Cortex of kidney (tissue), 1 donor: ENCODE results near the gene NGEF.

Source experiments
- DNase-seq: peaks from one replicate; lab custom pipeline; 2025; lab: John Stamatoyannopoulos, UW

The NGEF gene

DNA sequence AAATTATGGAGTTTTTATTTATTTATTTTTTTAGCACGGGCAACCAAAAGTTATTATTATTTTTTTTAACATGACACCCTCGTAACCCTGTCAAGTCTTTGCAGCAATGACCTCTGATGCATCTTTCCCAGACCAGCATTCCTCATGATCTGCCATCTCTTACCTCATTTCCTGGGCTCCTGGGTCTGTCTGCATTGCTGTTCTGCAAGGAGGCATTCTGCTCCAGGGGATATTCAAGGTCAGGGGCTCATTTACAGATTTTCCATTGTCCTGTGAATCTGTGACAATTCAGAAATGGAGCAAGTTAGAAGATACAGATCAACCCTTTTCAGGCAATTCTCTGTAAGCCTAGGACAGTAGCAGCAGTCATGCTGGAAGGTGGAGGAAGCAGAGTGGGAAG is 43.0 kb downstream of the NGEF start:
- DNase-seq = no peak

DNA sequence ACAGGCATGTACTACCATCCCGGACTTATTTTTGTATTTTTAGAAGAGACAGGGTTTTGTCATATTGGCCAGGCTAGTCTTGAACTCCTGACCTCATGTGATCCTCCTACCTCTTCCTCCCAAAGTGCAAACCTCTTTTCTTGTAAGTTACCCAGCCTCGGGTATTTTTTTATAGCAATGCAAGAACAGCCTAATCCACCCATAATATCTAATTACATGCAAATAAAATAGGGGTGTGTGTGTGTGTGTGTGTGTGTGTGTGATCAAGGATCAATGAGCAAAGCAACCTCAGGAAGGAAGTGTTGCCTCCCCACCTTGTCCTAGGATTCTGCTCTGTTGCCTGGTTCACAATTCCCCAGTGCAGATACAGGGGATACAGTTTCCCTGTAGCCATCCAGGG is 45.6 kb downstream of the NGEF start:
- no peak for DNase-seq

DNA sequence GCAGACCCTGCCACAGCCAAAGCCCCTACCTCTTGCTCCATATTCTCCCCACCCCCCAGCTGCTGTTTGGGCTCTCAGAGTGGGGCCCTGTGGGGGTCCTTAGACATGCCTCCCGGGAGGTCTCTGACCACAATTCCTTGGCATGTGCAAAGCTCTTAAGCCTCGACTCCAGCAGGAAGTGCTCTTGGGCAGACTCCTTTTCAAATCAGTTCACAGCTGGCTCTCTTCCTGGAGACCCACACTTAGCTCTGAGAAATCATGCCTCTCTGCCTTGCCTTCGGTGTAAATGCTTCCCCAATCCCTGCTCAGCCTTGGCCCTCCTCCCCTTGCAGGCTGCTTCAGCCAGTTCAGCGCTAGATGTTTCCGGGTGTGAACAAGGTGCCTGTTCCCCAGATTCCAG is 46.9 kb downstream of the NGEF start:
- DNase-seq = no peak

DNA sequence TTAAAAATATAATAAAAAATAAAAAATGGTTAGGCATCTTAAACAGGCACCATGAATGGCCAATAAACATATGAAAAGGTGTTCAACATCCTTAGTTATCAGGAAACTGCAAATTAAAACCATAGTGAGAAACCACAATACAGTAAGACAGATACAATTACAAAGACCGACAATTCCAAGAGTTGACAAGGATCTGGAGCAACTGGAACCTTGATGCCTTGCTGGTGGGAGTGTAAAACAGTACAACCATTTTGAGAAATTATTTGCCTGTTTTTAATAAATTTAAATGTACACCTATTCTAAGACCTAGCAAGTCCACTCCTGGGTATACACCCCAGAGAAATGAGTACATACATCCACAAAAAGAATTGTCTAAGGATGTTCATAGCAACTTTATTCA is 49.1 kb downstream of the NGEF start:
- DNase-seq = no peak

DNA sequence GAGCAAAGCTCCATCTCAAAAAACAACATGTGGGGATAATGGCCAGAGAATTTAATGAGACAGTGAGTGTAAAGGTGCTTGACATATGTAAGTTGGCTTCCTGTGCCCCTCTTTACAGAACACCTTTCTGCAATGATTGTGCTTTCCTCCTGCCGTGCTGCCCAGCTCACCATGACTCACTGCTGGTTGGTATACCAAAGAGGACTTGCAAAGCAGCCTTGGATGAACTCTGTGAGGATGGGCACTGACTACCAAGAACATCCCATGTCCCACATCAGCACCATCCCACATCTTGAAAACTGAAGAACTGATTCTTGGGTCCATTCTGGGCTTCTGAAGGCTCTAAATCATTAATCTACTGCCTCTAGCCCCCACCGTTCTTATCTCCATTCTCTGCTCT is 52.2 kb downstream of the NGEF start:
- no peak for DNase-seq

DNA sequence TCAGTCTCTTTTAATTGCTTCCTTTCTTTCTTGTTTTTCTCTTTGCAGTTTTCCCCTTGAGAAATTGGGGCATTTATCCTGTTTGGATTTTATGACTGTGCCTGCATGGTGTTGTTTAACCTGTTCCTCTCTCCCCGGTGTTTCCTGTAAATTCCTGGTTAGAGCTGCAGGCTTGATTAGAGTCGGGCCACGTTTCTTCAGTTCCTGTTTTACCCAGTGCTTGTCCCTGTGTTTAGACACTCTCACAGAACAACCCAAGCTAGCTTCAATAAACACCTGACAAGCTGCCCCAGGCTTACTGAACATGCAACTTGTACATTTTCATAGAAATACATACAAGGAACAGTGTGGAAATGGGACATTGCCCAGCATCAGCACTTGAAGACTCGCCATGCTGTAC is 53.9 kb downstream of the NGEF start:
- no peak for DNase-seq

DNA sequence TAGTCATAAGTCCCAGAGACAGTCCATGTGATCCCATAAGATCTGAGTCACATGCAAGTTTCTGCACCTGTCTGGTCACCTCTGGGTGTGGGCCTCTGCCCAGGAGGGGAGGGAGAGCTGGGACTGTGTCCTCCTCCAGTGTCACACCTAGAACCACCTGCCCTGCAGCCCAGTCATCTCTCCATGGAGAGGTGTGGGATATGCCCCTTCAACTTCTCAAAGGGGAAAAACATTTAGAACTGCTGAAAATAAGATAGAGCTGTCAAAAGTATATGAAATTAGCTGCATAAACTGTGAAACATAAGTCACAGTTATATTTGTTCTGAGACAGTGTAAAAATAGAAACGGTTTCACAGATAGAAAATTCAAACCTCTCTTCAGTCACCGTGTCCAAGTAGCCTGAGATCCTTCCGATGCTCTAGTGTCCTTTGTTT is 55.4 kb downstream of the NGEF start:
- no peak for DNase-seq

DNA sequence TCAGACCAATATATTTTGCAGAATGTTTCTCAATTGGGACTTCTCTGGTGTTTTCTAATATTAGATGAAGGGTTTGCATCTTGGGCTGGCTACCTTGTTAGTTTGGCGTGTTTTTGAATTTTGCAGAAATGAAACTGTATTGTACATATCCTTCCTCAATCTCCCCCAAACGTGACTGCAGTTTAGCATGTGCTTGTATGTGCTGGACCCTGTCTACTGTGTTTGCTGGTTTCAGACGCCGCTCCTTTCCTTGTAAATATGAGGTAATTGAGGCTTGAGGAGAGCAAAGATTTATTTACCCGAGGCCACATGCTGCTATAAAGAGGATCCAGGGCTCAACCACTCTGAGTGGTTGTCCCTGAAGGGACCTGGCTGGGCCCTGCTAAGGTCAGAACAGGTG is 57.2 kb downstream of the NGEF start:
- DNase-seq = no peak

DNA sequence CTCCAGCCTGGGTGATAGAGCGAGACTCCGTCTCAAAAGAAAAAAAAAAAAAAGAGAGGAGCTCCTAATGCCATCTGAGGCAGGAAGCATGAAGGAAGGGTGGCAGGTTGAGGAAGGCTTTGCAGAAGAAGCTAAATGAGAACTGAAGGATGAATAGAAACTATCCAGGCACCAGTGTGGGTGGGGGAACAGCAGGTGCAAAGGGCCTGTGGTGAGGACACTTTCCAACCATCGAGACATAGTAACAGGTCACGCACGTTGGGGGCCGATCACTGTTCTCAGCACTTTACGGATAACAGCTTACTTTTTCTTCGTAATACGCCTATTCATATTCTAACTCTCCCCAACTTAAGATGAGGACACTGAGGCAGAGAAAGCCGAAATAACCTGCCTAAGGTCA is 58.4 kb downstream of the NGEF start:
- DNase-seq = no peak

DNA sequence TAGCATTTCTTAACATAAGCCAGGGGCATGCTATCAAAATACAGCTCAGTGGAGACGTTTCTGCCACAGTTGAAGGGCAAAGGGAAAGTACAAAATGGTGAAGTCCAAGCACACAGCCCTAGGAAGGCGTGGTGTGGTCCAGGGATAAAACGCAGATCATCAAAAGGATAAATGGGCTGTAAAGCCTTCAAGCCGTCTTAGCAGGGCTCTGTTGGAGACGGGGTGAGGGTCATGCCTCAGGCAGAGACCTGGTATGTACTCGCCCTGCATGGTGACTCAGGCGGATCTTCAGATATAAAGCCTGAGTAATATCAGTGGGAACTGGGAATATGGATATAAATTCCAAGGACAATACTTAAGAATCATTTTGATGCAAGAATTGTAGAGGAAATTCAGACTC is 61.2 kb downstream of the NGEF start:
- DNase-seq = no peak

DNA sequence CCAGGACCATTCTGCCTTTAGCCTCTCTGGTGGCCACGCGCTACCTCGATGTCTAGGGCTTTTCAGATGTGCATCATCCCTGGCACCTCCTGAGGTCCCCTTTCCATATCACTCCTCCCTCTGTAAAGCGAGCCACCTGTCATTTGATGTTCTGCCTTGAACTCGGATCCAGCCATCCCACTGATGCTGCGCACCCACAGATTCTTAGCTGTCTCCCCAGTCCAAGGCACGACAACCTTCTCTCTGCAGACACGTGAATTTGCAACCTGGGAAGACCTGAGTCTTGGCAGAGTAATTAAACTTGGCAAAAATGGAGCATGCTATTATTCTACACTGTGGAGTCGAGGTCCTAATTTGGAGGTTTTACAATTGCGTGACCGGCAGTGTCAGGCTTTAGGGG is 61.9 kb downstream of the NGEF start:
- no peak for DNase-seq

DNA sequence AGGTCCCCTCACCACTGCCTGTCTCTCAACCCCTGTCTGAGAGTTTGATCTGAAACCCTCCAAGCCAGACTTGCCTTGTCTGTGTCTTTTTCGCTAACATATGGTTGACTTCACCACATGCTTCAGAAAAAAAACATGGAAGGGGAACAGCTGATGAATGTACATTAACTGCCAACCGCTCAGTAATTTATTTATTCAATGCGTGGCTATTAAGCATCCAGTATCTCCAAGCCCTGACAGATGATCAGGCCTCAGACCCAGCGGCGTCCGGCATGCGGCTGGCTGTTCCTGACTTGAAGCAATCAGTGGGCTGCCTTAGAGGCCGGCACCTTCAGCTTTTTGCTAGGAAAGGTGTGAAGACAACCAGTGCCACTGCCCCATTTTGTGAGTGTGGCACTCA is 62.3 kb downstream of the NGEF start:
- DNase-seq = no peak

DNA sequence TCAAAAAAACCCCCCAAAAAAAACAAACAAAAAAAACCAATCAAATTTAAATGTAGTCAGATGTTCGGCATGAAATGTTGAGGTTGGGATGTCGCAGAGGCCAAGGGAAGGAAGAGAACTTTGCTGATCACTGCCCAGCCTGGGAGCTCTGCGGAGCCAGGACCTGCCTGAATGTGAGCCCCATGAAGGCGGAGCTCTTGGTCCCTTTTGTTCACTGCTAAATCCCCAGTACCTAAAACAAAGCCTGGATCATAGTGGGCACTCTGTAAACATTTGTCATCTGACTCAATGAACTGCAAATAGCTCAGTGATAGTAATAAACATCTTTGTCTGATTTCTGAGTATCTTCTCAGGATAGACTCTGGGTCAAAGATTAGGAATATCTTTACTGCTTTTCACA is 64.0 kb downstream of the NGEF start:
- DNase-seq = no peak

DNA sequence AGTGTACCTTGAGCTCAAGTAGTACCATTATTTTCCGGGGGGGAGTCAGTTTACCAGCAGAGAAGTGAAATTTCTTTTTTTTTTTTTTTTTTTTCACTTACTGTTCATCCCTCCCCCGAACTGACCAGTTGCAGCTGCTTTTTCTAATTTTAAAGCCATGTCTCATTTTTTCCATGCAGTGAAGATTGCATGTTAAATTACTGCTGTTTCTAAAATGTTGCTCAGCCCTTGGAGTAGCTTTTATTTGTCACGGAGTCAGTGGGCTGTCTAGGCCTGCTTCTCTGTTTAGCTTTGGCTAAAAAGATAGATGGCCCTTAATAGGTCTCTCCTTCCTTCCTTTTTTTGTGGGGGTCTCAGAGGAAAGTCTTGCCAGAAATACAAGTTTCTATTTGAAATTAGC is 70.2 kb downstream of the NGEF start:
- no peak for DNase-seq

DNA sequence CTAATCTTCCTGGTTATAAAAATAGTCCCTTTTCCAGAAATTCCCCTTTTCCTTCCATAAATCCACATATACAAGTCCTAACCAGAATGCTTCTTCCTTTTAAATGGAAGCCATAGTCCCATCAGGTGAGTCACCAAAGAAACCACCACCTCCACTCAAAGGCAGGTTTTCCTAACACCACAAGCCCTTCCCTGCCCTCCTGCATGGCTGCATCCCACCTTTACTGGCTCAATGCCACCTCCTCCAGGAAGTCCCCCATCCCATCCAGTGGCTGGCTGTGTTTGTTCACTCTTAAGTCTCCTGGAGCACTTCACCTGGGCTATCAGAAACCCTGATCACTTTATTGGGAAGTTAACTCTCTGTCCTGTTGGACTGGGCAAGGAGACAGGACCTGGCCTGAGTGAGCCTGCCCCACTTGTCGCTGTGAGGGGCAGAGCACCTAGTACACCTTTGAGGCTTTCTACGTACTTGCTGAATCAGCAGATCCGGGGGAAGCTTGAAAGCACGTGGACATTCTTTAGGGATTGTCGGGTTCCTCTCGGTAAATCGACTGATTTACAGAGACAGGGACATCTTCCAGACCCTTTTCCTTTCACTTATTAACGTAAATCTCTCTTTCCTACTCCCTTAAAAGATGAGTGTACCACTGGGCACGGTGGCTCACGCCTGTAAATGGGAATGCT is 71.0 kb downstream of the NGEF start:
- no peak for DNase-seq

DNA sequence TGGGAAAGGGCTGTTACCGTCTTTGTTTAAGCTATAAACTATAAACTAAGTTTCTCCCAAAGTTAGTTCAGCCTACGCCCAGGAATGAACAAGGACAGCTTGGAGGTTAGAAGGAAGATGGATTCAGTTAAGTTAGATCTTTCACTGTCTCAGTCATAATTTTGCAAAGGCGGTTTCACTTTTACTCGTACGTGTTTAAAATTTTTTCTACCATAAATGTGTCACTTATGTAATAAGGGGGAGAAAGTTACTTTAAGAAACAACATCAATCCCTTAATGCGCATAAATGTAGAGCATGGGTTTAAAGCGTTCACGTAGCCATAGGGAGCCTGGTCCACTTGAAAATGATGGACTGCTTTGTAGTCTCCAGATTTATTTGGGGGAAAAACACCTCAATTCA is 71.7 kb downstream of the NGEF start:
- DNase-seq = no peak

DNA sequence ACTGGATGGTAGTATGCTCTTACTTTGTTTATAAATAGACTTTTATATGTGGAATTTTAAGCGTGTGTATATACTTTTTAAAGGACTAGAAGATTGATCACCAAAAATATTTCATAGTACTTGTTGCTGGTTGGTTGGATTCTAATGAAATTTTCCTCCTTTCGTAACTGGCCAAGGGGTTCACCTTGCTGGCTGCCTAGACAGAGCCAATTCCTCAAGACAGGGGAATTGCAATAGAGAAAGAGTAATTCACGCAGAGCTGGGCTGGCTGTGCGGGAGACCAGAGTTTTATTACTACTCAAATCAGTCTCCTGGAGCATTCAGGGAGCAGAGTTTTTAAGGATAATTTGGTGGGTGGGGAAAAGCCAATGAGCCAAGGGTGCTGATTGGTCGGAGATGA is 72.3 kb downstream of the NGEF start:
- no peak for DNase-seq

DNA sequence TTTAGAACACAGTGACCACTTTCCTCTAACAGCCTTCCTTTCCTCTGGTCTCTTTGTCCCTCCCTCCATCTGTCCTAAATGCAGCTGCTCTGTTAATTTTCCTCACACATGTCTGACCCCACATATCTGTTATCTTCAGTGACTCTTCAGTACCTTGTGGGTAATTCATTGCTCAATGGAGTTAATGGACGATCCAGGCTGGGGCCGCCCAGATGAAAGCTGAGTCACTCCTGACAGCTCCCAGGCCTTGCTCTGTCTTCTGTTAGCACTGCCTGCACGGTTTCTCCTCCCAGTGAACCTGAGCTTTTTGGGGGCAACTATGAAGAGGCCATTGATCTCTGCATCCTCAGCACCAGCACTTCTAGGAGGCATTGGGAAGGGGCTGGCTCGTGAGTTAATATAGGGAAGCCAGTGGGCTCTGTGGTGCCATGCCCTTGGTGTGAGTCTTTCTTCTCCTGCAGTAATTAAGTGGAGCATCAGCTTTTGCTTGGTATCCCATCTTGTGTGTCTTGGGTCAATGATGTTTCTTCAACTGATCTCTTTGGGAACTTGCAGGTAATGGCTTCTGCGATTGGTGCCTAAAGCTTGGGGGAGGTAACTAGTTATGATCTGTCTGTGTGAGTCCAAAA is 75.7 kb downstream of the NGEF start:
- DNase-seq = no peak

DNA sequence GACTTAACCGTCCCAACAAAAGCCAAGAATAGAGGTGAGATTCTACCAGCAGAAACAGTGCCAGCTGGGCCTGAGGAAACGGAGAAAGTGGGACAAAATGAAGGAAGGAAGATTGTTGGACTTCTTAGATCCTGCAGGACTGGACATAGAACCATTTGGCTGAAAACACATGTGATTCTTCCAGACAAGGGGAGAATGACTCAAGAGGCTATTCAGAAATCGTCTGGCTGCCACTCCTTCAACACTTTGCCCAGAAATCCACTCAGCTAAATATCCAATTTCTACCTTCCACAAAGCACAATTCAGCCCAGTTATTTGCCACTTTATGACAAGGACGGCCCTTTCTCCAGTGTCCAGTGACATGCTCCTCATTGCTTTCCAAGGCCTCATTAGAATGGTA is 81.4 kb downstream of the NGEF start:
- no peak for DNase-seq

DNA sequence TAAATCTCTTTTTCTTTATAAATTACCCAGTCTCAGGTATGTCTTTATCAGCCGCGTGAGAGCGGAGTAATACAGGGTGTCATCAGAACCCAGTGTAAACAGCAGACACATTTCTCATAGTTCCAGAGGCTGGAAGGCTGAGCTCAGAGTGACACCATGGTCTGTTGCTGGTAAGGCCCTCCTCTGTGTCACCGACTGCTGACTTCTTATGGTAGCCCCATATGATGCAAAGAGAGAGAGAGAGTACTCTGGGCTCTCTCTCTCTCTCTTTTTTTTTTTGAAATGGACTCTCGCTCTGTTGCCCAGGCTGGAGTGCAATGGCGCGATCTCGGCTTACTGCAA is 83.0 kb downstream of the NGEF start:
- DNase-seq = no peak

DNA sequence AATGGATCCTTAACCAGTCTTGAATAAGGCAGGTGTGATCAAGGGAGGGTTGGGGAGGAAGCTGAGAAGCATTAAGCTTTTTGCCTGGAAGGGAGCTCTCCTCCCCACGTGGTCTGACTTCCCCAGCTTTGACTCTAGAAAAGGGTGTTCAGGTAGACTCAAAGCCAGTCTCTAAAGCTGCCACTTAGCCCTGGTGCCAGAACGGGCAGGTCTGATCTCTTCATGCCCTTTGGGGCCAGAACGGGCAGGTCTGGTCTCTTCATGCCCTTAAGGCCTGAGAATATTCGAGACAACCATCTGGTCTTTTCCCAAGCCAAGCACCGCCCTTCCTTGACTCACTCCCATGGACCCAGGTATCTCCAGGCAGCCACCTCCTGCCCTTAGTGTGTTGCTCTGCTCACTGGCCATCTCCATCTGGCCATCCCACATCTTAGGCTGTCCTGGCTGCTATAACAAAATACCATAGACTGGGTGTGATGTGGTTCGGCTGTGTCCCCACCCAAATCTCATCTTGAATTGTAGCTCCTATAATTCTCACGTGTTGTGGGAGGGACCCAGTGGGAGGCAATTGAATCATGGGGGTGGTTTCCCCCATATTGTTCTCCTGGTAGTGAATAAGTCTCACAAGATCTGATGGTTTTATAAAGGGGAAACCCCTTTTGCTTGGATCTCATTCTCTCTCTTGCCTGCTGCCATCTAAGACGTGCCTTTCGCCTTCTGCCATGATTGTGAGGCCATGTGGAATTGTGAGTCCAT is 83.6 kb downstream of the NGEF start:
- DNase-seq = no peak

DNA sequence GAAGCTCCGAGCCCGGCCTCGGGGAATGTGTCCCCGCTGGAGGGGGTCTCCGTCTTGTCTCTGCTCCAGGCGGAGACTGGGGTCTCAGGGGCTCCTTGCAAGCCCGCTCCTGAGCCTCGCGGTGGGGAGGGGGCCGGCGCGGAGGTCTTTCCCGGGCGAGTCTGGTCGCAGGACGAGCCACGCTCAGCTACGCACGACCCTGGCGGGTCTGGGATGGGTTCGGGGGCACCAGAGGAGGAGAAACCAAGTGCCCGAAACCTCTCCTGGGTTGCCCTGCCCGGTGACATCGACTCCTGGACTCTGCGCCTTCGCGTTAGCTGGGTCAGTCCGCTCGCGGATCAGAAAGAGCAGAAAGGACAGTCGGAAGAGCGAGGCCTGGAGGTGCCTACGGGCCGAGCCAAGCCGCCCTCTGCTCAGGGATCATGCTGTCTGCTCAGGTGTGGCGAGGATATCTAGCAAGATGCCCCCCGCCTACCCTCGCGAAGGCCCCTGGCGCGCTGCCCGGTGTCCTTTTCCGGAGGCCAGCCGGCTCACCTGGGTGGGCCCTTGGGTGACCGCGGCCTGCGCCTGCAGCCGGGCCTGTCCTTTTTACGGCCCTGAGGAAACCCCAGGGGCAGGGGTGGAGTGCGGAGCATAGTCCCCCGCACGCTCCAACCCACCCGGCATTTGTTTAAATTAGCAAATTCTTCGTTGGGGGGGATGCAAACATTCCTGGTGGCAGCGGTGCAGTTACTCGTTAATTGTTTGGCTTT is 84.3 kb downstream of the NGEF start:
- no peak for DNase-seq
